Measurements from ENCODE around the gene PSAT1.

GRCh38 chr9:78288214-78288892 lies 8.6 kb upstream of the PSAT1 start:
- TF ChIP-seq POLR2A (IDR thresholded peaks at IDR 0.05) = no peak
- TF ChIP-seq CTCF (IDR thresholded peaks at IDR 0.05) = no peak
